GM12874 (cell line): ENCODE results near the gene LRRC25.
A peak's percentile ranks its signal among the peaks of the same experiment; 100 is the strongest.

ENCODE experiments used
- CTCF ChIP-seq: IDR thresholded peaks from 2 replicates; pipeline ENCODE4 v1.5.1; 2011; ENCODE audit warnings: low read depth, mild to moderate bottlenecking, control low read depth, low read length, moderate library complexity; ENCODE audit not compliant: insufficient read depth

Gene LRRC25

GRCh38 chr19:18351544-18351943 is 45.9 kb downstream of the LRRC25 start:
- no peak for TF ChIP-seq CTCF

GRCh38 chr19:18350490-18350889 is 46.9 kb downstream of the LRRC25 start:
- TF ChIP-seq CTCF, result no peak

GRCh38 chr19:18349524-18350128 is 47.8 kb downstream of the LRRC25 start:
- peak; percentile 74 for TF ChIP-seq CTCF

GRCh38 chr19:18348171-18348570 is 49.3 kb downstream of the LRRC25 start:
- TF ChIP-seq CTCF, result no peak

GRCh38 chr19:18346091-18346490 is 51.3 kb downstream of the LRRC25 start:
- no peak for TF ChIP-seq CTCF

- no peak for TF ChIP-seq CTCF
These were observed 52.1 kb downstream of the LRRC25 start for GRCh38 chr19:18345296-18345695.

GRCh38 chr19:18344582-18344950 is 52.9 kb downstream of the LRRC25 start:
- no peak for TF ChIP-seq CTCF

- no peak for TF ChIP-seq CTCF
These were observed 55.3 kb downstream of the LRRC25 start for GRCh38 chr19:18342090-18342632.
